GM12878 (cell line): ENCODE data around the gene SH2D5.

Experiments
- CREB1 ChIP-seq: IDR thresholded peaks from 2 replicates; pipeline ENCODE4 v1.6.1; 2012; ENCODE audit warnings: low read depth, mild to moderate bottlenecking, inconsistent platforms
- IKZF1 ChIP-seq: fragments of 450-650 bp; conservative IDR thresholded peaks from 2 replicates; pipeline ENCODE4 v1.6.1; 2017; ENCODE audit warnings: antibody characterized with exemption, mild to moderate bottlenecking
- TAF1 ChIP-seq: IDR thresholded peaks from 2 replicates; pipeline ENCODE4 v1.6.1; 2011; ENCODE audit warnings: mild to moderate bottlenecking, low read depth, low read length, borderline replicate concordance
- TCF3 ChIP-seq: IDR thresholded peaks from 2 replicates; pipeline ENCODE4 v1.6.1; 2012; ENCODE audit warnings: low read depth, mild to moderate bottlenecking, low read length, borderline replicate concordance; ENCODE audit not compliant: insufficient read depth
- TF ChIP-seq, protein P1 (sequence below), 3 experiments: IDR thresholded peaks in 2 of 3; conservative IDR thresholded peaks in 1 of 3; 2 replicates each; pipeline ENCODE4 v1.5.1; 2011; ENCODE audit warnings: low read depth in 3 of 3, low read length in 3 of 3, mild to moderate bottlenecking in 3 of 3, control low read depth in 2 of 3, moderate library complexity in 2 of 3, inconsistent platforms in 1 of 3, mixed read lengths in 1 of 3; ENCODE audit not compliant: control insufficient read depth in 2 of 3, insufficient read depth in 1 of 3; ENCODE audit errors: extremely low read depth in 1 of 3
- TF ChIP-seq, protein P2 (sequence below): IDR thresholded peaks from 2 replicates; pipeline ENCODE4 v1.6.1; 2012; ENCODE audit warnings: mild to moderate bottlenecking, low read depth, low read length
- TF ChIP-seq, protein P3 (sequence below): fragments of 450-650 bp; IDR thresholded peaks from 2 replicates; pipeline ENCODE4 v1.6.1; 2016; ENCODE audit warnings: mild to moderate bottlenecking

DNA sequence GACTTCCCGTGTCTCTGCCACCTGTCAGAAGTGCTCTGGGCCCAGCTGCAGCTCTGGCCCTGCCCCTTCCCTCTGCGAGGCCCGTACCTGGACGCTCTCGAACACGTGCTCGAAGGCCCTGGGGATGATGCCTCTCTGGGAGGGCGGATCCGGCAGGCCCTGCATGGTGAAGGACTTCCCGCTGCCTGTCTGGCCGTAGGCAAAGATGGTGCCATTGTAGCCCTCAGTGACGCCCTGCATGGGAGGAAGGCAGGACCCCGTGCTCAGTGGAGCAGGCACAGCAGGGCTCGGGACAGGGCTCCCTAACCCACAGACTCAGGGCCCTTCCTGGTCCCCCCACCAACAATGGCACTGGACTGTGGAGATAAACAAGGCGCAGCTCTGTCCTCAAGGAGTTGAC is 17.1 kb downstream of the SH2D5 start:
- TF ChIP-seq, protein P1, sequence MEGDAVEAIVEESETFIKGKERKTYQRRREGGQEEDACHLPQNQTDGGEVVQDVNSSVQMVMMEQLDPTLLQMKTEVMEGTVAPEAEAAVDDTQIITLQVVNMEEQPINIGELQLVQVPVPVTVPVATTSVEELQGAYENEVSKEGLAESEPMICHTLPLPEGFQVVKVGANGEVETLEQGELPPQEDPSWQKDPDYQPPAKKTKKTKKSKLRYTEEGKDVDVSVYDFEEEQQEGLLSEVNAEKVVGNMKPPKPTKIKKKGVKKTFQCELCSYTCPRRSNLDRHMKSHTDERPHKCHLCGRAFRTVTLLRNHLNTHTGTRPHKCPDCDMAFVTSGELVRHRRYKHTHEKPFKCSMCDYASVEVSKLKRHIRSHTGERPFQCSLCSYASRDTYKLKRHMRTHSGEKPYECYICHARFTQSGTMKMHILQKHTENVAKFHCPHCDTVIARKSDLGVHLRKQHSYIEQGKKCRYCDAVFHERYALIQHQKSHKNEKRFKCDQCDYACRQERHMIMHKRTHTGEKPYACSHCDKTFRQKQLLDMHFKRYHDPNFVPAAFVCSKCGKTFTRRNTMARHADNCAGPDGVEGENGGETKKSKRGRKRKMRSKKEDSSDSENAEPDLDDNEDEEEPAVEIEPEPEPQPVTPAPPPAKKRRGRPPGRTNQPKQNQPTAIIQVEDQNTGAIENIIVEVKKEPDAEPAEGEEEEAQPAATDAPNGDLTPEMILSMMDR (IDR thresholded peaks at IDR 0.05 in 2 of 3, conservative IDR thresholded peaks at IDR 0.05 in 1 of 3; ENCODE audit: control insufficient read depth in 2 of 3, extremely low read depth in 1 of 3, insufficient read depth in 1 of 3, low read depth in 3 of 3, low read length in 3 of 3): no peak
- TF ChIP-seq IKZF1 (no peak), TAF1 (no peak), CREB1 (no peak), TCF3 (no peak)
- TF ChIP-seq, protein P2, sequence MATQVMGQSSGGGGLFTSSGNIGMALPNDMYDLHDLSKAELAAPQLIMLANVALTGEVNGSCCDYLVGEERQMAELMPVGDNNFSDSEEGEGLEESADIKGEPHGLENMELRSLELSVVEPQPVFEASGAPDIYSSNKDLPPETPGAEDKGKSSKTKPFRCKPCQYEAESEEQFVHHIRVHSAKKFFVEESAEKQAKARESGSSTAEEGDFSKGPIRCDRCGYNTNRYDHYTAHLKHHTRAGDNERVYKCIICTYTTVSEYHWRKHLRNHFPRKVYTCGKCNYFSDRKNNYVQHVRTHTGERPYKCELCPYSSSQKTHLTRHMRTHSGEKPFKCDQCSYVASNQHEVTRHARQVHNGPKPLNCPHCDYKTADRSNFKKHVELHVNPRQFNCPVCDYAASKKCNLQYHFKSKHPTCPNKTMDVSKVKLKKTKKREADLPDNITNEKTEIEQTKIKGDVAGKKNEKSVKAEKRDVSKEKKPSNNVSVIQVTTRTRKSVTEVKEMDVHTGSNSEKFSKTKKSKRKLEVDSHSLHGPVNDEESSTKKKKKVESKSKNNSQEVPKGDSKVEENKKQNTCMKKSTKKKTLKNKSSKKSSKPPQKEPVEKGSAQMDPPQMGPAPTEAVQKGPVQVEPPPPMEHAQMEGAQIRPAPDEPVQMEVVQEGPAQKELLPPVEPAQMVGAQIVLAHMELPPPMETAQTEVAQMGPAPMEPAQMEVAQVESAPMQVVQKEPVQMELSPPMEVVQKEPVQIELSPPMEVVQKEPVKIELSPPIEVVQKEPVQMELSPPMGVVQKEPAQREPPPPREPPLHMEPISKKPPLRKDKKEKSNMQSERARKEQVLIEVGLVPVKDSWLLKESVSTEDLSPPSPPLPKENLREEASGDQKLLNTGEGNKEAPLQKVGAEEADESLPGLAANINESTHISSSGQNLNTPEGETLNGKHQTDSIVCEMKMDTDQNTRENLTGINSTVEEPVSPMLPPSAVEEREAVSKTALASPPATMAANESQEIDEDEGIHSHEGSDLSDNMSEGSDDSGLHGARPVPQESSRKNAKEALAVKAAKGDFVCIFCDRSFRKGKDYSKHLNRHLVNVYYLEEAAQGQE: no peak
- TF ChIP-seq, protein P3, sequence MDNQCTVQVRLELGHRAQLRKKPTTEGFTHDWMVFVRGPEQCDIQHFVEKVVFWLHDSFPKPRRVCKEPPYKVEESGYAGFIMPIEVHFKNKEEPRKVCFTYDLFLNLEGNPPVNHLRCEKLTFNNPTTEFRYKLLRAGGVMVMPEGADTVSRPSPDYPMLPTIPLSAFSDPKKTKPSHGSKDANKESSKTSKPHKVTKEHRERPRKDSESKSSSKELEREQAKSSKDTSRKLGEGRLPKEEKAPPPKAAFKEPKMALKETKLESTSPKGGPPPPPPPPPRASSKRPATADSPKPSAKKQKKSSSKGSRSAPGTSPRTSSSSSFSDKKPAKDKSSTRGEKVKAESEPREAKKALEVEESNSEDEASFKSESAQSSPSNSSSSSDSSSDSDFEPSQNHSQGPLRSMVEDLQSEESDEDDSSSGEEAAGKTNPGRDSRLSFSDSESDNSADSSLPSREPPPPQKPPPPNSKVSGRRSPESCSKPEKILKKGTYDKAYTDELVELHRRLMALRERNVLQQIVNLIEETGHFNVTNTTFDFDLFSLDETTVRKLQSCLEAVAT: no peak
